Measurements from ENCODE around the gene TPPP2.

The TPPP2 gene

DNA sequence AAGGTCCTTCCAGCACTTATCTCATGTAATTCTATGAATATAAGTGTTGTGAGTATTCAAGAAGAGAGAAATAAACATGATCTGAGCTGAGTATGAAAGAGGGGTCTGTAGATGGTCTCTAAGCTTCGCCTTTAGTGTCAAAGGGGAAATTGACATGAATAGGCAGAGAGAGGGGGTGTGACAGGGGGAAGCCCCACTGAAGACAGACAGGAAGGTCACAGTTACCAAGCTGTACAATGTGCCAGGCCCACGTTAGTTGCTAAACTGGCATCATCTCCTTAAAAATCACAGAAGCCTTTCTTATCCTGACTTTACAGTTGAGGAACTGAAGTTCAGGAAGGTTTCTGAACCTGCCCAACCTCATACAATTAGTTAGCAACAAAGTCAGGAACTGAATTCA, 47.7 kb downstream of the TPPP2 start:
- Histone ChIP-seq H3K36me3 (replicated peaks) (peaks cover 10% of the 10 kb centered on the region), H3K27me3 (ENCODE audit: low read depth) (no peaks in the 10 kb centered on the region), H3K4me3 (no peak overlapping the region), H3K4me1 (no peaks in the 10 kb centered on the region), H3K9me3 (no peaks in the 10 kb centered on the region)
- DNase-seq (ENCODE audit: low spot score in 2 of 2), result no peak
- in situ Hi-C loops (cut with MboI; ENCODE audit: low sequenced_read_pairs), result loop anchor here (25.0 kb wide), 1 partner anchor 740 kb away; the partner anchor contains the start of genes CCNB1IP1 and PARP2

DNA sequence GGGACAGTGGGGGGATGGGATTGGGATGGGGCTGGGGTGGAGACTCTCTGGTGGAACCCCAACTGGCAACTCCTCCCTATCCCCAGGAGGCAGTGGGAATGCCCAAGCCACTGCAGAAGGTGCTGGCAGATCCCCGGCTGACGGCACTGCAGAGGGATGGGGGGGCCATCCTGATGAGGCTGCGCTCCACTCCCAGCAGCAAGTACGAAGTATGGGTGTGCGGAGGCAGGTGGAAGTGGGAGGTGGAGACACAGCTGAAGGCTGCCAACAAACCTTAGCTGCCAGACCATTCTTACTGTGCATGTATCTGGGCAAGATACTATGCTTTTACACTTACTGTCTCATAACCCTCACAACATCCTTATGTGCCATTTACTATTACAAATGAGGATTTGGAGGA, 48.3 kb downstream of the TPPP2 start:
- in situ Hi-C loops (cut with MboI; ENCODE audit: low sequenced_read_pairs), result loop anchor here (25.0 kb wide), 1 partner anchor 741 kb away; the partner anchor contains the start of genes CCNB1IP1 and PARP2
- Histone ChIP-seq H3K9me3 (no peaks in the 10 kb centered on the region), H3K36me3 (replicated peaks) (peaks cover 10% of the 10 kb centered on the region), H3K4me3 (no peak overlapping the region), H3K27me3 (ENCODE audit: low read depth) (no peaks in the 10 kb centered on the region), H3K4me1 (no peaks in the 10 kb centered on the region)
- no peak for DNase-seq (ENCODE audit: low spot score in 2 of 2)

DNA sequence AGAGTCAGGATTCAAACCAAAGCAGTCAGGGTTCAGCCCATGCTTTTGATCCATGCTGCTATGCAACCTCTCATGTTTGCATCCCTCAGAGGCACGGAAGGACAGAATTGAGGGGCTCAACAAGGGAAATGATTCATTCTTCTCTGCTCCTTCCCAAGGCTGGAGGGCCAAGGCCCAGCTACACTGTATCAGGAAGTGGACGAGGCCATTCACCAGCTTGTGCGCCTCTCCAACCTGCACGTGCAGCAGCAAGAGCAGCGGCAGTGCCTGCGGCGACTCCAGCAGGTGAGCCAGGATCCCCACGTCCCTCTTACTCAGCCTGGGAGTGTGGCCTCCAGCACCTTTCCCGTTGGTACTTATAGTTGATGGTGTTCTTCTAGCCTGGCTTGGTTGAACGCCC, 48.7 kb downstream of the TPPP2 start:
- peaks cover 10% of the 10 kb centered on the region for H3K36me3 ChIP-seq (replicated peaks)
- no peak for DNase-seq (ENCODE audit: low spot score in 2 of 2)
- no peak overlapping the region for H3K4me3 ChIP-seq
- in situ Hi-C loops (cut with MboI; ENCODE audit: low sequenced_read_pairs), result loop anchor here (25.0 kb wide), 1 partner anchor 741 kb away; the partner anchor contains the start of genes CCNB1IP1 and PARP2
- H3K27me3 ChIP-seq (ENCODE audit: low read depth), result no peaks in the 10 kb centered on the region
- no peaks in the 10 kb centered on the region for H3K4me1 ChIP-seq
- H3K9me3 ChIP-seq, result no peaks in the 10 kb centered on the region

DNA sequence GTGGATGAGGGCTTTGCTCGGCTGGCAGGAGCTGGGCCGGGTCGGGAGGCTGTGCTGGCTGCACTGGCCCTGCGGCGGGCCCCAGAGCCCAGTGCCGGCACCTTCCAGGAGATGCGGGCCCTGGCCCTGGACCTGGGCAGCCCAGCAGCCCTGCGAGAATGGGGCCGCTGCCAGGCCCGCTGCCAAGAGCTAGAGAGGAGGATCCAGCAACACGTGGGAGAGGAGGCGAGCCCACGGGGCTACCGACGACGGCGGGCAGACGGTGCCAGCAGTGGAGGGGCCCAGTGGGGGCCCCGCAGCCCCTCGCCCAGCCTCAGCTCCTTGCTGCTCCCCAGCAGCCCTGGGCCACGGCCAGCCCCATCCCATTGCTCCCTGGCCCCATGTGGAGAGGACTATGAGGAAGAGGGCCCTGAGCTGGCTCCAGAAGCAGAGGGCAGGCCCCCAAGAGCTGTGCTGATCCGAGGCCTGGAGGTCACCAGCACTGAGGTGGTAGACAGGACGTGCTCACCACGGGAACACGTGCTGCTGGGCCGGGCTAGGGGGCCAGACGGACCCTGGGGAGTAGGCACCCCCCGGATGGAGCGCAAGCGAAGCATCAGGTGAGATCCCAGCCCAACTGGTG, 51.6 kb downstream of the TPPP2 start:
- Histone ChIP-seq H3K4me1 (no peaks in the 10 kb centered on the region), H3K27me3 (ENCODE audit: low read depth) (no peaks in the 10 kb centered on the region), H3K9me3 (no peaks in the 10 kb centered on the region), H3K4me3 (no peak overlapping the region), H3K36me3 (replicated peaks) (peaks cover 14% of the 10 kb centered on the region)
- DNase-seq (ENCODE audit: low spot score in 2 of 2), result no peak
- in situ Hi-C loops (cut with MboI; ENCODE audit: low sequenced_read_pairs), result loop anchor here (25.0 kb wide), 1 partner anchor 744 kb away; the partner anchor contains the start of genes CCNB1IP1 and PARP2

All from HAP-1 (cell line).